HG02642 (cell line): ENCODE results near the gene GPC1.

ENCODE experiments used
- ATAC-seq: cut with Tn5 transposase; IDR thresholded peaks from one replicate; pipeline ENCODE4 v1.9.1; 2021; ENCODE audit warnings: mild to moderate bottlenecking; ENCODE audit not compliant: unreplicated experiment, poor library complexity

The GPC1 gene

GRCh38 chr2:240428245-240428644 lies 7.2 kb upstream of the GPC1 start:
- ATAC-seq = no peak

GRCh38 chr2:240429341-240429871 lies 6.1 kb upstream of the GPC1 start:
- no peak for ATAC-seq

GRCh38 chr2:240429872-240430491 lies 5.5 kb upstream of the GPC1 start:
- no peak for ATAC-seq

- no peak for ATAC-seq
Observed at GRCh38 chr2:240430595-240430994, 4.9 kb upstream of the GPC1 start.

- ATAC-seq = no peak
Observed at GRCh38 chr2:240431271-240431660, 4.2 kb upstream of the GPC1 start.

- no peak for ATAC-seq
Observed at GRCh38 chr2:240431661-240432424, 3.6 kb upstream of the GPC1 start.

- no peak for ATAC-seq
Observed at GRCh38 chr2:240432430-240432819, 3.0 kb upstream of the GPC1 start.

- no peak for ATAC-seq
Observed at GRCh38 chr2:240432820-240433801, 2.4 kb upstream of the GPC1 start.

GRCh38 chr2:240433973-240434727 lies 1.3 kb upstream of the GPC1 start:
- no peak for ATAC-seq

- peak; percentile 54 for ATAC-seq
Observed at GRCh38 chr2:240434728-240435456, 571 bp upstream of the GPC1 start.

- ATAC-seq = peak; percentile 13
Observed at GRCh38 chr2:240435948-240436682, 652 bp downstream of the GPC1 start.

GRCh38 chr2:240436683-240437550 lies 1.5 kb downstream of the GPC1 start:
- ATAC-seq = no peak

- ATAC-seq = no peak
Observed at GRCh38 chr2:240437551-240437860, 2.0 kb downstream of the GPC1 start.

- ATAC-seq = no peak
Observed at GRCh38 chr2:240437861-240438809, 2.7 kb downstream of the GPC1 start.

- no peak for ATAC-seq
Observed at GRCh38 chr2:240438810-240439697, 3.6 kb downstream of the GPC1 start.

GRCh38 chr2:240439698-240440151 lies 4.3 kb downstream of the GPC1 start:
- ATAC-seq = no peak
